CD14-positive monocyte (primary cell): Measurements from ENCODE around the gene DNAJC7. TPM values are rescaled to one million over a fixed set of nuclear protein-coding genes. Genes with fewer than 3 reads are reported as not detected.

Experiments
- DNase-seq, 3 donors: peaks; one replicate each; pipeline ENCODE4 v3.0.0-alpha.2; 2011 to 2022
- H2AFZ ChIP-seq: 2 replicates; pipeline ENCODE4 v1.6.0; 2012; ENCODE audit warnings: mild to moderate bottlenecking, low read depth, low read length, inconsistent platforms; ENCODE audit not compliant: insufficient read depth, poor library complexity, severe bottlenecking
- H3K27ac ChIP-seq, 2 donors: 1 replicate in 1 of 2; 2 replicates in 1 of 2; pipeline ENCODE4 v1.5.1; 2012 to 2013; ENCODE audit warnings: low read length in 2 of 2, control low read depth in 1 of 2, inconsistent platforms in 1 of 2, low read depth in 1 of 2, mild to moderate bottlenecking in 1 of 2
- H3K27me3 ChIP-seq, 2 donors: one replicate each; pipeline versions ENCODE4 v1.6.0 to v1.6.1; 2011 to 2013; ENCODE audit warnings: low read length in 2 of 2; ENCODE audit not compliant: control insufficient read depth in 2 of 2, insufficient read depth in 2 of 2
- H3K36me3 ChIP-seq, 2 donors: replicated peaks in 1 of 2; 1 replicate in 1 of 2; 2 replicates in 1 of 2; pipeline versions ENCODE4 v1.5.1 to v1.6.1; 2012 to 2013; ENCODE audit warnings: low read length in 2 of 2, control low read depth in 1 of 2, inconsistent platforms in 1 of 2, mild to moderate bottlenecking in 1 of 2; ENCODE audit not compliant: insufficient read depth in 2 of 2, control insufficient read depth in 1 of 2
- H3K4me1 ChIP-seq, 2 donors: 1 replicate in 1 of 2; 2 replicates in 1 of 2; pipeline versions ENCODE4 v1.5.1 to v1.6.1; 2012 to 2013; ENCODE audit warnings: low read length in 2 of 2, control low read depth in 1 of 2, inconsistent platforms in 1 of 2, mild to moderate bottlenecking in 1 of 2, moderate library complexity in 1 of 2; ENCODE audit not compliant: insufficient read depth in 2 of 2, control insufficient read depth in 1 of 2
- H3K4me2 ChIP-seq: replicated peaks from 2 replicates; pipeline ENCODE3; 2012; ENCODE audit warnings: low read length, moderate library complexity, mild to moderate bottlenecking; ENCODE audit not compliant: poor library complexity, severe bottlenecking; ENCODE audit errors: extremely low read depth
- H3K4me3 ChIP-seq, 3 experiments: fragments of 200-600 bp in 1 of 3; sonication (generic) in 1 of 3; replicated peaks in 1 of 3; 1 replicate in 2 of 3; 2 replicates in 1 of 3; pipeline ENCODE4 v1.5.1; 2011 to 2013; ENCODE audit warnings: low read length in 3 of 3, mild to moderate bottlenecking in 3 of 3, control low read depth in 2 of 3, low read depth in 2 of 3, inconsistent platforms in 1 of 3, moderate library complexity in 1 of 3
- H3K79me2 ChIP-seq: 2 replicates; pipeline ENCODE4 v1.6.0; 2012; ENCODE audit warnings: mild to moderate bottlenecking, control low read depth, inconsistent platforms, low read length, moderate library complexity; ENCODE audit not compliant: insufficient read depth
- H3K9ac ChIP-seq: 2 replicates; pipeline ENCODE4 v1.6.0; 2017; ENCODE audit warnings: low read length, mild to moderate bottlenecking; ENCODE audit not compliant: insufficient read depth, poor library complexity, severe bottlenecking
- H3K9me3 ChIP-seq, 2 donors: replicated peaks in 1 of 2; 1 replicate in 1 of 2; 2 replicates in 1 of 2; pipeline versions ENCODE4 v1.5.1 to v1.6.1; 2012 to 2013; ENCODE audit warnings: low read length in 2 of 2, control low read depth in 1 of 2; ENCODE audit not compliant: control insufficient read depth in 1 of 2, insufficient read depth in 1 of 2
- H4K20me1 ChIP-seq: 2 replicates; pipeline ENCODE4 v1.6.0; 2012; ENCODE audit warnings: mild to moderate bottlenecking, low read length, control low read depth, moderate library complexity; ENCODE audit not compliant: insufficient read depth
- H3K27ac Mint-ChIP-seq, 7 donors: one replicate each; pipeline ENCODE4 v1.8.0; 2020; ENCODE audit warnings: mild to moderate bottlenecking in 7 of 7, mixed read lengths in 7 of 7, moderate library complexity in 6 of 7, inconsistent platforms in 2 of 7
- H3K27me3 Mint-ChIP-seq, 3 donors: one replicate each; pipeline ENCODE4 v1.8.0; 2021 to 2022; ENCODE audit warnings: low read depth in 3 of 3, mild to moderate bottlenecking in 3 of 3, mixed read lengths in 3 of 3, moderate library complexity in 3 of 3, inconsistent platforms in 1 of 3
- H3K36me3 Mint-ChIP-seq, 2 donors: one replicate each; pipeline ENCODE4 v1.8.0; 2020; ENCODE audit warnings: mixed read lengths in 2 of 2, inconsistent platforms in 1 of 2, mild to moderate bottlenecking in 1 of 2
- H3K4me1 Mint-ChIP-seq: one replicate; pipeline ENCODE4 v1.8.0; 2020; ENCODE audit warnings: mild to moderate bottlenecking, mixed read lengths
- H3K4me3 Mint-ChIP-seq, 2 donors: one replicate each; pipeline ENCODE4 v1.8.0; 2020; ENCODE audit warnings: mild to moderate bottlenecking in 2 of 2, mixed read lengths in 2 of 2, moderate library complexity in 1 of 2
- H3K9me3 Mint-ChIP-seq, 7 donors: one replicate each; pipeline ENCODE4 v1.8.0; 2020 to 2022; ENCODE audit warnings: mixed read lengths in 7 of 7, mild to moderate bottlenecking in 6 of 7, moderate library complexity in 6 of 7, inconsistent platforms in 2 of 7
- WGBS: methylation state at CpG from one replicate; pipeline ENCODE4 v1.1.5; 2013; ENCODE audit warnings: missing lambda C conversion rate; ENCODE audit not compliant: insufficient coverage; 5-methylcytosine and 5-hydroxymethylcytosine counted together
- intact Hi-C, 2 donors: fragments of 100-400 bp; cut with micrococcal nuclease; formaldehyde crosslinking; loops; one replicate each; pipeline versions ENCODE4 v1.15.0 to v1.15.1; 2023
- polyA plus RNA-seq, 3 donors: library from polyadenylated mRNA; depleted of rRNA in 1 of 3; unstranded in 2 of 3; stranded (reverse) in 1 of 3; fragments of 300-500 nt in 2 of 3; fragments of >200 nt in 1 of 3; fragmentation: Illumina TruSeq in 2 of 3; gene quantifications; 1 replicate in 2 of 3; 2 replicates in 1 of 3; pipeline ENCODE4 v1.2.3, GENCODE V29; 2012 to 2021
- TF ChIP-seq, protein P1 (sequence below): fragments of 200-600 bp; IDR thresholded peaks from one replicate; pipeline ENCODE4 v1.8.0; 2022; ENCODE audit warnings: antibody characterized with exemption, mild to moderate bottlenecking

DNAJC7 gene
- polyA plus RNA-seq, 3 donors = 29.1 to 79.7 (median 59.6) TPM

DNA sequence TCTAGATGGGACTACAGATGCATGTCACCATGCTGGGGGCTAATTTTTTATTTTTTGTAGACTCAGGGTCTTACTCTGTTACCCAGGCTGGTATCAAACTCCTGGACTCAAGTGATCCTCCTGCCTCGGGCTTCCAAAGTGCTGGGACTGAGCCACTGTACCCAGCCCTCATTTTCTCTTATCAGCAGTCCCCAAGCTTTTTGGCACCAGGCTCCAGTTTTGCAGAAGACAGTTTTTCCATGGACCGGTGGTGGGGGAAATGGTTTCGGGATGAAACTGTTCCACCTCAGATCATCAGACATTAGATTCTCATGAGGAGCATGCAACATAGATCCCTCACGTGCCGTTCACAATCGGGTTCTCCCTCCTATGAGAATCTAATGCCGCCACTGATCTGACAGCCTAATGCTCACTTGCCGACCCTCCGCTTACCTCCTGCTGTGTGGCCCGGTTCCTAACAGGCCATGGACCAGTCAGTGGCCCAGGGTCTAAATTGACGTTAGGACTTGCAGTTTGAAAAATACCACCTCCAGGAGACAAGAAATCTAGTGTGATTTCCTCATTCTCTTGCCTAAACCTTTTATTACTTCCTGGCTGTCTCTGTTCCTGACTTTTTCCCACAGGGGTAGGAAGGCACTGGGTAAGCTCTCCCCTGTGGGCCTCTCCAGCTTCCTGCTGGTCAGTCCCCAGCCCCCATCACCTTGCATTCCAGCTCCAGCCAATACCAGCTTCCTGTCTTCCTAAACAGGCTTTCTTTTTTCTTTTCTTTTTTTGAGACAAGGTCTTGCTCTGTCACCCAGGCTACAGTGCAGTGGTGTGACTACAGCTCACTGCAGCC, 60.0 kb downstream of the DNAJC7 start:
- Histone ChIP-seq H3K9ac (no peak overlapping the region), H3K4me1 (peaks cover 0 to 7% of the 10 kb centered on the region in 2 donors), H3K27me3 (no peaks in the 10 kb centered on the region), H3K36me3 (no peaks in the 10 kb centered on the region), H3K4me2 (no peak overlapping the region), H2AFZ (peak overlapping the region; percentile 37), H3K27ac (no peak overlapping the region), H3K9me3 (no peaks in the 10 kb centered on the region), H4K20me1 (no peaks in the 10 kb centered on the region), H3K79me2 (no peaks in the 10 kb centered on the region), H3K4me3 (no peak overlapping the region)
- TF ChIP-seq, protein P1, sequence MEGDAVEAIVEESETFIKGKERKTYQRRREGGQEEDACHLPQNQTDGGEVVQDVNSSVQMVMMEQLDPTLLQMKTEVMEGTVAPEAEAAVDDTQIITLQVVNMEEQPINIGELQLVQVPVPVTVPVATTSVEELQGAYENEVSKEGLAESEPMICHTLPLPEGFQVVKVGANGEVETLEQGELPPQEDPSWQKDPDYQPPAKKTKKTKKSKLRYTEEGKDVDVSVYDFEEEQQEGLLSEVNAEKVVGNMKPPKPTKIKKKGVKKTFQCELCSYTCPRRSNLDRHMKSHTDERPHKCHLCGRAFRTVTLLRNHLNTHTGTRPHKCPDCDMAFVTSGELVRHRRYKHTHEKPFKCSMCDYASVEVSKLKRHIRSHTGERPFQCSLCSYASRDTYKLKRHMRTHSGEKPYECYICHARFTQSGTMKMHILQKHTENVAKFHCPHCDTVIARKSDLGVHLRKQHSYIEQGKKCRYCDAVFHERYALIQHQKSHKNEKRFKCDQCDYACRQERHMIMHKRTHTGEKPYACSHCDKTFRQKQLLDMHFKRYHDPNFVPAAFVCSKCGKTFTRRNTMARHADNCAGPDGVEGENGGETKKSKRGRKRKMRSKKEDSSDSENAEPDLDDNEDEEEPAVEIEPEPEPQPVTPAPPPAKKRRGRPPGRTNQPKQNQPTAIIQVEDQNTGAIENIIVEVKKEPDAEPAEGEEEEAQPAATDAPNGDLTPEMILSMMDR = no peak
- Mint-ChIP-seq H3K27me3 (no peaks in the 10 kb centered on the region), H3K27ac (peak overlapping the region in 1 of 7 donors; percentile 21), H3K4me3 (no peak overlapping the region), H3K9me3 (no peaks in the 10 kb centered on the region), H3K36me3 (no peaks in the 10 kb centered on the region), H3K4me1 (peaks cover 15% of the 10 kb centered on the region)
- WGBS = 63% methylated on average over 9 of the region's 11 CpGs
- DNase-seq = no peak
- intact Hi-C loops = no loop called here

DNA sequence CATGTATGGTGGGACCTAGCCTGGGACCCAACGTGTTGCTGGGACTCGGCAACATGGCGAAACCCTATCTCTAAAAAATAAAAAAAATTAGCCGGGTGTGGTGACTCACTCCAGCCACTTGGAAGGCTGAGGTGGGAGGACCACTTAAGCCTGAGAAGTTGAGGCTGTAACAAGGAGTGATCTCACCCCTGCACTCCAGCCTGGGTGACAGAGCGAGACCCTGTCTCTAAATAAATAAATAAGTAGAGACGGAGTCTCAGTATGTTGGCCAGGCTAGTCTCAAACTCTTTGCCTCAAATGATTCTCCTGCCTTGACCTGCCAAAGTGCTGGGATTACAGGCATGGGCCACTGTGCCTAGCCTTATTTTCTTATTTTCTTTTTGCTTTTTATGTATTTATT, 60.7 kb downstream of the DNAJC7 start:
- H3K4me2 ChIP-seq = no peak overlapping the region
- H3K79me2 ChIP-seq = no peaks in the 10 kb centered on the region
- H3K4me3 Mint-ChIP-seq = no peak overlapping the region
- no CpG with 5 or more reads among the region's 6 CpGs for WGBS
- no peak overlapping the region for H3K4me3 ChIP-seq
- no peaks in the 10 kb centered on the region for H4K20me1 ChIP-seq
- intact Hi-C loops = no loop called here
- peaks cover 0 to 7% of the 10 kb centered on the region in 2 donors for H3K4me1 ChIP-seq
- H3K27ac ChIP-seq = no peak overlapping the region
- H3K36me3 ChIP-seq = no peaks in the 10 kb centered on the region
- H3K9ac ChIP-seq = no peak overlapping the region
- DNase-seq = no peak
- H3K9me3 ChIP-seq = no peaks in the 10 kb centered on the region
- H3K4me1 Mint-ChIP-seq = peaks cover 15% of the 10 kb centered on the region
- no peaks in the 10 kb centered on the region for H3K27me3 ChIP-seq
- no peak overlapping the region for H2AFZ ChIP-seq
- H3K27me3 Mint-ChIP-seq = no peaks in the 10 kb centered on the region
- no peaks in the 10 kb centered on the region for H3K9me3 Mint-ChIP-seq
- H3K27ac Mint-ChIP-seq = no peak overlapping the region
- H3K36me3 Mint-ChIP-seq = no peaks in the 10 kb centered on the region
- TF ChIP-seq, protein P1 = no peak
